Kidney epithelial cell (primary cell): Measurements from ENCODE around the gene CTSE. TPM values are rescaled to one million over a fixed set of nuclear protein-coding genes. Genes with fewer than 3 reads are reported as not detected.

Source experiments
- DNase-seq: peaks from one replicate; pipeline ENCODE4 v3.0.0-alpha.2; 2010; ENCODE audit warnings: low read depth
- H3K27me3 ChIP-seq: 2 replicates; pipeline ENCODE4 v1.6.0; 2011; ENCODE audit warnings: low read length; ENCODE audit not compliant: control insufficient read depth, insufficient read depth
- H3K36me3 ChIP-seq: 2 replicates; pipeline ENCODE4 v1.5.1; 2011; ENCODE audit warnings: low read length; ENCODE audit not compliant: control insufficient read depth, insufficient read depth
- H3K4me3 ChIP-seq: 2 replicates; pipeline ENCODE4 v1.5.1; 2011; ENCODE audit warnings: low read depth, mild to moderate bottlenecking, control low read depth, low read length
- total RNA-seq: library from RNA; depleted of rRNA; stranded (reverse); fragments of >200 nt; gene quantifications from 2 replicates; pipeline ENCODE4 v1.2.3, GENCODE V29; 2015
- TF ChIP-seq, protein P1 (sequence below): IDR thresholded peaks from 2 replicates; pipeline ENCODE4 v1.5.1; 2011; ENCODE audit warnings: mild to moderate bottlenecking, moderate library complexity, low read length, control low read depth, inconsistent platforms; ENCODE audit not compliant: insufficient read depth, poor library complexity, severe bottlenecking

Gene CTSE
- total RNA-seq, 1 donor from 2014 or later = not detected

DNA sequence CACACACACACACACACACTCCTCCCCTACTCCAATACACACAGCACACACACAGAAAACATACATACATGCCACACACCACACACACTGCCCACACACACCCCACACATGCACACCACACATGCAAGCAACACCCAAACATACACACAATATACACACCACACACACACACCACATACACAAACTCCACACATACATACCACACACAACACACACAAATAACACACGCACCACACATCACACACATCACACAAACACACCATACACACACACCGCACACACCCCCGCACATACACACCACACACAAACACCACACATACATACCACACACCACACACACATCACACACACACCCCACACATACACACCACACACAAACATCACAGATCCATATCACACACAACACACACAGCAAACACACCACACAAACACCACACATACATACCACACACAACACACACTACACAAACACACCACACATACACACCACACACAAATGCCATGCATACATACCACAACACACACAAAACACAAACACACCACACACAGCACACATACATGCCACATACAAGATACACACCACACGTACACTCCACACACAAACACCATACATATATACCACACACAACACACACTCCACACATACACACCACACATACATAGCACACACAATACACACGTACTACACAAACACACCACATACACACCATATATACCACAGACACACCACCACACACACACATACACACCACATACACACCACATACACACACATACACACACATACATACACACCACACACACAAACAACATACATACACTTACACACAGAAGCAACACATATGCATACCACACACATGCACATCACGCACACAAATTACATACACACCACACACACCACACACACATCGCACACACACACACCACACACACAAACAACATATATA, 19.6 kb downstream of the CTSE start:
- DNase-seq = no peak
- TF ChIP-seq, protein P1, sequence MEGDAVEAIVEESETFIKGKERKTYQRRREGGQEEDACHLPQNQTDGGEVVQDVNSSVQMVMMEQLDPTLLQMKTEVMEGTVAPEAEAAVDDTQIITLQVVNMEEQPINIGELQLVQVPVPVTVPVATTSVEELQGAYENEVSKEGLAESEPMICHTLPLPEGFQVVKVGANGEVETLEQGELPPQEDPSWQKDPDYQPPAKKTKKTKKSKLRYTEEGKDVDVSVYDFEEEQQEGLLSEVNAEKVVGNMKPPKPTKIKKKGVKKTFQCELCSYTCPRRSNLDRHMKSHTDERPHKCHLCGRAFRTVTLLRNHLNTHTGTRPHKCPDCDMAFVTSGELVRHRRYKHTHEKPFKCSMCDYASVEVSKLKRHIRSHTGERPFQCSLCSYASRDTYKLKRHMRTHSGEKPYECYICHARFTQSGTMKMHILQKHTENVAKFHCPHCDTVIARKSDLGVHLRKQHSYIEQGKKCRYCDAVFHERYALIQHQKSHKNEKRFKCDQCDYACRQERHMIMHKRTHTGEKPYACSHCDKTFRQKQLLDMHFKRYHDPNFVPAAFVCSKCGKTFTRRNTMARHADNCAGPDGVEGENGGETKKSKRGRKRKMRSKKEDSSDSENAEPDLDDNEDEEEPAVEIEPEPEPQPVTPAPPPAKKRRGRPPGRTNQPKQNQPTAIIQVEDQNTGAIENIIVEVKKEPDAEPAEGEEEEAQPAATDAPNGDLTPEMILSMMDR = no peak
- Histone ChIP-seq H3K27me3 (no peaks in the 10 kb centered on the region), H3K36me3 (no peaks in the 10 kb centered on the region), H3K4me3 (no peak overlapping the region)

DNA sequence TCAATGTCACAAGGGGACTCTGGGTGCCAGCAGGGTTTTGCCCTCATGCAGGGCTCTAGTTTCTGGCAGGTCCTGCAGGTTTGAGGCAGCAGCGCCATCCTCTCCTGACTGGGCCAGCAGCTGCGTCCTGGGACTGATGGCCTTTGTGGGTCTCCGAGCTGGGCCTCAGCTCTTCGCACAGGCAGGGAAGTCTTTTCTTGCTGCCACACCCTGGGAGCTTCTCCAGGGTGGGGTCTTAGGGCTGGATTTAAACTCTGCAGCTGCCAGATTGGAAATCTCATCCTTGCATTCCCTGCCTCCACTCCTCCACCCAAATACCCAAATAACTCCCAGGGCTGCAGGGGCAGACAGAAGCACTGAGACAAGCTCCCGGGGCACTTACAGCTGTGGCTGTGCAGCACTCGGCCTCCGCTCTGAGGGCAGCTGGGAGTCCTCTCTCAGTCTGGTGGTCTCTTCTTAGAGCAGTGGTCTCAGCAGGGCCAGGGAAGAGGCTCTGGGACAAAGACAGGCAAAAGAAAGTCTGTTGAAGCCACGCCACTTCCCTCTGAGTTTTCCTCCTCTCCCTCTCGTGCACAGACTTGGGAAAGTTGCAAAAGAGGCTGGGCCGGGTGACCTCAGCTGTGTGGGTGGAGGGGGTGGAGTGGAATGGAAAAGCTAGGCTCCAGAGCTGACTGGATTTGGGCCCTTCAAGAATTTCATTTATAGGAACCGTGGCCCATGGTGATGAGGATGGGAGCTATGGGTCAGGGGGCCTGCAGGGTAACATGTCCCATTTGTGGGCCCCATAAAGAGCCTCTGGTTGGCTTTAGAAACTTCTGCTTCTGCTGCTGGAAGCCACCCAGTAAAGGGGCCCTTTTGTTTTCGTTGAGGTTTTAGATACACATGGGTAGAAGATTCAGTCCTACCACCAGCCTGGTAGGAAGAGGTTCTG, 20.6 kb downstream of the CTSE start, which contains the start of gene RAB7B:
TSS of gene RAB7B (minus strand) at position 525 of the 931 bp plus-strand sequence. CDS start 9,260 bp downstream, outside the sequence.
- H3K36me3 ChIP-seq = no peaks in the 10 kb centered on the region
- TF ChIP-seq, protein P1 = no peak
- no peak for DNase-seq
- H3K4me3 ChIP-seq = no peak within 1 kb of the TSS
- no peaks in the 10 kb centered on the region for H3K27me3 ChIP-seq

DNA sequence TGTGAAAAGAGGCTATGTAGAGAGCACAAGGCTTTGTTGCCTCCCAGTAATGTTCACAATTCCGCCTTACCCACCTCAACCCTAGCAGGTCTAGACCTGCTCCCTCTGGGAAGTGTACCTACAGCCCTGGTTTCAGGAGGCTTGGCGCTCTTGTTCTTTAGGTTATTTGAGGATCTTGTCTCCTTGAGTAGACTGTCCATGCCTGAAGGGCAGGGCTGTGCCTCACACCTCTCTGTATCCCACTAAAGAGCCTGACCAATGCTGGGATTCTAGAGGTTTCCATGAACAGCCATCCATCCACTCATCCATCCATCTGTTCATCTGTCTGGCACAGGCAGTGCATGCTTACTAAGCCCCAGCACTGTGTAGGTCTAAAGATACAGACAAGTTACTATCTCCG, 21.5 kb downstream of the CTSE start:
- no peak for DNase-seq
- TF ChIP-seq, protein P1 = no peak
- Histone ChIP-seq H3K4me3 (no peak overlapping the region), H3K36me3 (no peaks in the 10 kb centered on the region), H3K27me3 (no peaks in the 10 kb centered on the region)

DNA sequence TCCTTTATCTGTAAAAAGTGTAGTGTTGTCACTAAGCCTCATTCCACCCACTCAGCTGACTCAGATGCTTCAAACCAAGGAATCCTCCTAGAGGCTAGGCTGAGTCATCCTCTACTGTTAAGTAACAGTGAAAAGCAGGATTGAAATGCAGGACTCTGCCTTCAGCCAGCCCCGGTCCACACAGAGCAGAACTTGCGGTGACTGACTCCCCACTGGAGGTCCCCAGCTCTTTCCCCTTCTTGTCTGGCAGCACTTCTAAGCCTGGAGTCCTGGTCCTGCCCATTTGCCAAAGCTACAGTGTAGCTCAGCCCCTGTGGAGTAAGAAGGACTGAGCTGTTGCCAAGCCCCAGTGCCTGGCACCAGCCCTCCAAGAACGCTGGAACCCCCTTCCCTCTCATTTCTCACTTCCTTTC, 22.2 kb downstream of the CTSE start:
- no peaks in the 10 kb centered on the region for H3K36me3 ChIP-seq
- no peaks in the 10 kb centered on the region for H3K27me3 ChIP-seq
- TF ChIP-seq, protein P1 = no peak
- no peak overlapping the region for H3K4me3 ChIP-seq
- DNase-seq = peak; percentile 89

DNA sequence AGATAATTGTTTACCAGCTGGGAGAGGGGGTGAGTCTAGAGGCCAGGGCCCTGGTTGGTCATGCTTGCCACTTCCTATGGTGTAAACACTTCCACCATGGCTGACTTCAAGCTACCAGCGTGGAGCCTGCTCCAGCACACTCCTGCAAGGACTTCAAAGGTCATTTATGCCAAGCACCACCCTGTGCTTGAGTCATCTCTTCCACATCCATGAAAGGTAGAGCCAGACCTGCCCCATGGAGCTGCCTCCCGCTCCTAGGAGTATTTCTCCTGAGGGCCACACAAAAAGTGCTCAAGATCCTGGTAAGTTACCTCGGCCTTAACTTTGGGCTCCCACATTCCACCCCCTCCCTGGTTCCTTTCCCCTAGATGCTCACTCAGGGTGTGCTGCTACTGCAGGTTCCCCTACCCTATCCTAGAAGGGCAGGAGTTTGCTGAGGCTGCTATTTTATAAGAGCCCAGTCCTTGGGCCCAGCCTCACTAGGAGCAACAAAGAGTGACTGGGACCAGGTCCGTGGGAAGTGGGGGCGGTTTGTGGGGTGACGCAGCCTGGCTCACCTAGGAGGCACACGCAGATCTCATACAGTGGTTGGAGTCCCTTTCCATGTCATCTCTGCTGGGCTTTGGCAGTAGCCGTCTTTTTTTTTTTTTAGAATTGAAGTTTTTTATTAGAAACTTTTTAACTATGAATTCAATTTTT, 22.9 kb downstream of the CTSE start:
- no peak overlapping the region for H3K4me3 ChIP-seq
- H3K27me3 ChIP-seq = no peaks in the 10 kb centered on the region
- H3K36me3 ChIP-seq = no peaks in the 10 kb centered on the region
- TF ChIP-seq, protein P1 = no peak
- no peak for DNase-seq
